ENCODE results near the gene APAF1. TPM values are rescaled to one million over a fixed set of nuclear protein-coding genes. Genes with fewer than 3 reads are reported as not detected.

APAF1 gene
- total RNA-seq, 1 donor from 2014 or later, result 45.9 TPM

DNA sequence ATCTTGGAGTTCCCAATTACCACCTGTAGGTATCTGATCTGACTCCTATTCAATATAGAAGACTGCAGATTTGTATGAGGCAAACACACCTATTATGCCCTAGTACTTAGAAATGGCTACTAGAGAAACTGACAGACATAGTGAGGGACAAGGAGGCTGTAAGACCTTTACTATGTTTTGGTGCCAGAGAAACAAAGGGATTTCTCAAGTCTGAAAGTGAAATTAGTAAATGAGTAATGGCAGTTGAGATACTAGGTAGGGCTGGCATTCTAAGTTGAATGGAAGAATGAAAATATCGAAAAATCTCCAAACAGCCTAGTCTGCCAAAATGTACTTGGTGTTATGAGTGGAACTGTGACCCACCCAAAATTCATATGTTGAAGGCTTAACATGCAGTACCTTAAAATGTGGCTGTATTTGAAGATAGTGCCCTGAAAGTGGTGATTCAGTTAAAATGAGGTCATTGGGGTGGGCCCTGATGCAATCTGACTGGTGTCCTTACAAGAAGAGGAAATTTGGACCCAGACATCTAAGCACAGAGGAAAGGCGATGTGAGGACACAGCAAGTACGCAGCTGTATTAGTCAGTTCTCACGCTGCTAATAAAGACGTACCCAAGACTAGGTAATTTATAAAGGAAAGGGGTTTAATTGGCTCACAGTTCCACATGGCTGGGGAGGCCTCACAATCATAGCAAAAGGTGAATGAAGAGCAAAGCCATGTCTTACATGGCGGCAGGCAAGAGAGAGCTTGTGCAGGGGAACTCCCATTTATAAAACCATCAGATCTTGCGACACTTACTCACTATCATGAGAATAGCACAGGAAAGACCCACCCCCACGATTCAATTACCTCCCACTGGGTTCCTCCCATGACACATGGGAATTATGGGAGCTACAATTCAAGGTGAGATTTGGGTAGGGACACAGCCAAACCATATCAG lies 127.0 kb downstream of the APAF1 start:
- Mint-ChIP-seq H3K36me3 (ENCODE audit: low read depth, unreplicated experiment) (peaks cover 4% of the 10 kb centered on the region), H3K9me3 (ENCODE audit: unreplicated experiment) (peaks cover 4% of the 10 kb centered on the region), H3K4me3 (ENCODE audit: unreplicated experiment) (no peak overlapping the region), H3K27ac (ENCODE audit: unreplicated experiment) (no peak overlapping the region), H3K4me1 (ENCODE audit: unreplicated experiment) (no peaks in the 10 kb centered on the region), H3K27me3 (ENCODE audit: unreplicated experiment) (no peaks in the 10 kb centered on the region)
- no peak for DNase-seq (ENCODE audit: low spot score)
- TF ChIP-seq, protein P1, sequence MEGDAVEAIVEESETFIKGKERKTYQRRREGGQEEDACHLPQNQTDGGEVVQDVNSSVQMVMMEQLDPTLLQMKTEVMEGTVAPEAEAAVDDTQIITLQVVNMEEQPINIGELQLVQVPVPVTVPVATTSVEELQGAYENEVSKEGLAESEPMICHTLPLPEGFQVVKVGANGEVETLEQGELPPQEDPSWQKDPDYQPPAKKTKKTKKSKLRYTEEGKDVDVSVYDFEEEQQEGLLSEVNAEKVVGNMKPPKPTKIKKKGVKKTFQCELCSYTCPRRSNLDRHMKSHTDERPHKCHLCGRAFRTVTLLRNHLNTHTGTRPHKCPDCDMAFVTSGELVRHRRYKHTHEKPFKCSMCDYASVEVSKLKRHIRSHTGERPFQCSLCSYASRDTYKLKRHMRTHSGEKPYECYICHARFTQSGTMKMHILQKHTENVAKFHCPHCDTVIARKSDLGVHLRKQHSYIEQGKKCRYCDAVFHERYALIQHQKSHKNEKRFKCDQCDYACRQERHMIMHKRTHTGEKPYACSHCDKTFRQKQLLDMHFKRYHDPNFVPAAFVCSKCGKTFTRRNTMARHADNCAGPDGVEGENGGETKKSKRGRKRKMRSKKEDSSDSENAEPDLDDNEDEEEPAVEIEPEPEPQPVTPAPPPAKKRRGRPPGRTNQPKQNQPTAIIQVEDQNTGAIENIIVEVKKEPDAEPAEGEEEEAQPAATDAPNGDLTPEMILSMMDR (IDR thresholded peaks at IDR 0.05; ENCODE audit: unreplicated experiment), result no peak

DNA sequence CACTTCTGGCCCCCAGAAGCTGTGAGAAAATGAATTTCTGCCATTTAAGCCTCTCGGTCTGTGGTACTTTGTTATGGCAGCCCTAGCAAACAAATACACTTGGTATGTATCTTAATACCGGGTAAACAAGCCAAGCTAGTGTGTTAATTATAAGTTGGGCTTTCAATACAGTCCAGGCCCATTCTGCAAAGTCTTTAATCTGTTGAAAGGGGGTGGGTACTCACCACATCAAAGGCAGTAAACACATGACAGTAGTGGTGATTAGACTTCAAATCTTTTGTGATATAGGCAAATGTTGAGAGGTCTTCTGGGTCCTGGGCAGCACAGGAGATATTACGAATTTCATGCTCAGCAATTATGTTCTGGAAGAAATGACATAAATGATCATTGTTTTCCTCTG lies 127.7 kb downstream of the APAF1 start:
- peaks cover 4% of the 10 kb centered on the region for H3K9me3 Mint-ChIP-seq (ENCODE audit: unreplicated experiment)
- TF ChIP-seq, protein P1 (IDR thresholded peaks at IDR 0.05; ENCODE audit: unreplicated experiment), result no peak
- H3K36me3 Mint-ChIP-seq (ENCODE audit: low read depth, unreplicated experiment), result peaks cover 4% of the 10 kb centered on the region
- no peak for DNase-seq (ENCODE audit: low spot score)
- H3K27ac Mint-ChIP-seq (ENCODE audit: unreplicated experiment), result no peak overlapping the region
- no peaks in the 10 kb centered on the region for H3K4me1 Mint-ChIP-seq (ENCODE audit: unreplicated experiment)
- no peaks in the 10 kb centered on the region for H3K27me3 Mint-ChIP-seq (ENCODE audit: unreplicated experiment)
- H3K4me3 Mint-ChIP-seq (ENCODE audit: unreplicated experiment), result no peak overlapping the region

DNA sequence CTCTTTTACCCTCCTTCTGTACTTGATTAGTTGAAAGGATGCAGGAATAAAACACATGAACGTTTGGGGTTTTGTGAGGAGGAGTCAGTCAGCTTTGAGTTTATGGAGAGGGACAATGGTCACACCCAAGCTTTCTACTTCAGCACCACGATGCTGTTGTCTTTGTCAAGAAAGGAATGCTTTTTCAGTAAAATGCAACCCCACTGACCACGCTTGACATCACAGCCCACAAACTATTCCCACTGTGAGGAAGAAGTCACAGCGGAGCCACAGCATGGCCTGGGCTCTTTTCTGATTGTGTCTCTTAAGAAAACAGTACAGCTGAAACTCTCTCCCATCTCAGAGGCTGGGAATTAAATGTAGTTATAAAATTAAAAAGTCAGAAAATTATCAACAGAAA lies 135.2 kb downstream of the APAF1 start:
- H3K27me3 Mint-ChIP-seq (ENCODE audit: unreplicated experiment), result peaks cover 3% of the 10 kb centered on the region
- no peak for DNase-seq (ENCODE audit: low spot score)
- no peaks in the 10 kb centered on the region for H3K9me3 Mint-ChIP-seq (ENCODE audit: unreplicated experiment)
- H3K4me1 Mint-ChIP-seq (ENCODE audit: unreplicated experiment), result no peaks in the 10 kb centered on the region
- H3K27ac Mint-ChIP-seq (ENCODE audit: unreplicated experiment), result no peak overlapping the region
- TF ChIP-seq, protein P1 (IDR thresholded peaks at IDR 0.05; ENCODE audit: unreplicated experiment), result no peak
- H3K36me3 Mint-ChIP-seq (ENCODE audit: low read depth, unreplicated experiment), result no peaks in the 10 kb centered on the region
- no peak overlapping the region for H3K4me3 Mint-ChIP-seq (ENCODE audit: unreplicated experiment)

DNA sequence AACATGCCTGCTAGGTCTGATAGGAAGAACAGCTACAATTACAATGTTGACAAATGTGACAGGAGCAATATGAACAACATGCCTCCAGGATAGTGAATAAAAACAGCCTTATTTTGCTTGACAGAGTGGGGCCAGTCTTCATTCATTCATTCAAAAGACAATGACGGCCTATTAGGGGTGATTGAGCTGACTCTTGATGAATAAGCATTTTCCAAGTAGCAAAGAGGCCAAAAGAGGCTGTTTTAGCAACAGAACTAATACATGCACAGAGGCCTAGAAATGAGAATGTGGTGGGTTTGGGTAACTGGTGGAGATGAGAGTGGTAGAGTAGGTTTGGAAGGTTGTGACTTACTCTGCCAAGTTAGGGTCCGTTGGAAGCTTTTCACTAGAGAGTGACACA lies 138.3 kb downstream of the APAF1 start:
- Mint-ChIP-seq H3K9me3 (ENCODE audit: unreplicated experiment) (no peaks in the 10 kb centered on the region), H3K27ac (ENCODE audit: unreplicated experiment) (no peak overlapping the region), H3K4me3 (ENCODE audit: unreplicated experiment) (no peak overlapping the region), H3K4me1 (ENCODE audit: unreplicated experiment) (no peaks in the 10 kb centered on the region), H3K27me3 (ENCODE audit: unreplicated experiment) (peaks cover 3% of the 10 kb centered on the region), H3K36me3 (ENCODE audit: low read depth, unreplicated experiment) (no peaks in the 10 kb centered on the region)
- no peak for DNase-seq (ENCODE audit: low spot score)
- TF ChIP-seq, protein P1 (IDR thresholded peaks at IDR 0.05; ENCODE audit: unreplicated experiment), result no peak

Other genes starting within 250 kb of the APAF1 start
- gene TMPO, start 129.7 kb upstream of the APAF1 start, total RNA-seq (ENCODE audit: unreplicated experiment), result 125 TPM
- 718 TPM for gene SLC25A3, start 51.6 kb upstream of the APAF1 start, total RNA-seq (ENCODE audit: unreplicated experiment)
- 47.4 TPM for gene IKBIP, start 502 bp upstream of the APAF1 start, total RNA-seq (ENCODE audit: unreplicated experiment)